Suprapubic skin (tissue), 4 donors: ENCODE measurements around the gene LRFN2.

Experiments
- POLR2A ChIP-seq, 2 donors: fragments of 450-650 bp; IDR thresholded peaks; one replicate each; pipeline ENCODE4 v1.6.1; 2017; ENCODE audit warnings: antibody characterized with exemption in 2 of 2, mild to moderate bottlenecking in 2 of 2, moderate library complexity in 2 of 2
- POLR2AphosphoS5 ChIP-seq, 3 donors: sonication (generic); formaldehyde crosslinking; IDR thresholded peaks; one replicate each; pipeline ENCODE4 v1.6.1; 2017; ENCODE audit warnings: antibody characterized with exemption in 3 of 3
- TF ChIP-seq, protein P1 (sequence below), 2 donors: fragments of 200-600 bp in 1 of 2; fragments of 450-650 bp in 1 of 2; sonication (generic) in 1 of 2; IDR thresholded peaks; one replicate each; pipeline ENCODE4 v1.5.1; 2016 to 2019; ENCODE audit warnings: antibody characterized with exemption in 2 of 2, mild to moderate bottlenecking in 1 of 2, moderate library complexity in 1 of 2

DNA sequence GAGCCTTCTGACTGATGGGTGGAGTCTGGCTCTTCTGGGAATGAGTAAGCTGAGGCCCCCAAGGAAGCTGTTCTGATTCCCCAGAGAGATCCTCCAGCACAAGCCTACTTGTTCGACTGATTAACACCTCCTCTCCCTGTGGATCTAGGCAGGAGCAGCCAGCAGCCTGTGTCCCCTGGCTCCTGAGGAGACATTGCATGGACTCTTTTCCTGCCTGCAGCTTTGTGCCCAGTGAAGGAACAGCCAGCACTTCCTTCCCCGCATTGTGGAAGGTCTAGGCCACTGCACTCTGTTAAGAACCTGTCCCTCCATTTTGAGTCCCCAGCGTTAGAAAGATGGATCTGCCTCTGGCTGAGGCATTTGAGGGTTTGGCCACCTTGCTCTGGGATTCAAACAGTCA, 29.1 kb downstream of the LRFN2 start:
- TF ChIP-seq, protein P1, sequence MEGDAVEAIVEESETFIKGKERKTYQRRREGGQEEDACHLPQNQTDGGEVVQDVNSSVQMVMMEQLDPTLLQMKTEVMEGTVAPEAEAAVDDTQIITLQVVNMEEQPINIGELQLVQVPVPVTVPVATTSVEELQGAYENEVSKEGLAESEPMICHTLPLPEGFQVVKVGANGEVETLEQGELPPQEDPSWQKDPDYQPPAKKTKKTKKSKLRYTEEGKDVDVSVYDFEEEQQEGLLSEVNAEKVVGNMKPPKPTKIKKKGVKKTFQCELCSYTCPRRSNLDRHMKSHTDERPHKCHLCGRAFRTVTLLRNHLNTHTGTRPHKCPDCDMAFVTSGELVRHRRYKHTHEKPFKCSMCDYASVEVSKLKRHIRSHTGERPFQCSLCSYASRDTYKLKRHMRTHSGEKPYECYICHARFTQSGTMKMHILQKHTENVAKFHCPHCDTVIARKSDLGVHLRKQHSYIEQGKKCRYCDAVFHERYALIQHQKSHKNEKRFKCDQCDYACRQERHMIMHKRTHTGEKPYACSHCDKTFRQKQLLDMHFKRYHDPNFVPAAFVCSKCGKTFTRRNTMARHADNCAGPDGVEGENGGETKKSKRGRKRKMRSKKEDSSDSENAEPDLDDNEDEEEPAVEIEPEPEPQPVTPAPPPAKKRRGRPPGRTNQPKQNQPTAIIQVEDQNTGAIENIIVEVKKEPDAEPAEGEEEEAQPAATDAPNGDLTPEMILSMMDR (IDR thresholded peaks at IDR 0.05), result no peak
- TF ChIP-seq POLR2A (IDR thresholded peaks at IDR 0.05) (no peak), POLR2AphosphoS5 (IDR thresholded peaks at IDR 0.05) (no peak)
